ENCODE data around the gene ERV3-1.

DNA sequence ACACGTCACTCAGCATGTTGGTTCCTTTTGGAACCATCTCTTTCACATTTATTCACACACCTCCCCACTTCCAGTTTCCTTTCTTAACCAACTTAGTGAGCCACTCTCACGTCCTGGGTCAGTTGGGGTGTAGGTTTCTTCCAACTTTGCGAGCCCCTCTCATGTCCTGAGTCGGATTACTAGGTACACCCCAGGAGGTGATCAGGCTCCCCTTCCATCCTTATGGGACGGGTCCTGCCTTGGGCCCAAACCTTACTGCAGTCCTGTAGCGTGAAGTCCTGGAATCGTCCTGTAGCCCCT lies 7.7 kb downstream of the ERV3-1 start:
- TF ChIP-seq, protein P1, sequence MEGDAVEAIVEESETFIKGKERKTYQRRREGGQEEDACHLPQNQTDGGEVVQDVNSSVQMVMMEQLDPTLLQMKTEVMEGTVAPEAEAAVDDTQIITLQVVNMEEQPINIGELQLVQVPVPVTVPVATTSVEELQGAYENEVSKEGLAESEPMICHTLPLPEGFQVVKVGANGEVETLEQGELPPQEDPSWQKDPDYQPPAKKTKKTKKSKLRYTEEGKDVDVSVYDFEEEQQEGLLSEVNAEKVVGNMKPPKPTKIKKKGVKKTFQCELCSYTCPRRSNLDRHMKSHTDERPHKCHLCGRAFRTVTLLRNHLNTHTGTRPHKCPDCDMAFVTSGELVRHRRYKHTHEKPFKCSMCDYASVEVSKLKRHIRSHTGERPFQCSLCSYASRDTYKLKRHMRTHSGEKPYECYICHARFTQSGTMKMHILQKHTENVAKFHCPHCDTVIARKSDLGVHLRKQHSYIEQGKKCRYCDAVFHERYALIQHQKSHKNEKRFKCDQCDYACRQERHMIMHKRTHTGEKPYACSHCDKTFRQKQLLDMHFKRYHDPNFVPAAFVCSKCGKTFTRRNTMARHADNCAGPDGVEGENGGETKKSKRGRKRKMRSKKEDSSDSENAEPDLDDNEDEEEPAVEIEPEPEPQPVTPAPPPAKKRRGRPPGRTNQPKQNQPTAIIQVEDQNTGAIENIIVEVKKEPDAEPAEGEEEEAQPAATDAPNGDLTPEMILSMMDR (IDR thresholded peaks at IDR 0.05) = no peak
- TF ChIP-seq POLR2A (IDR thresholded peaks at IDR 0.05) = no peak
